ENCODE measurements around the gene TXNDC11. TPM values are rescaled to one million over a fixed set of nuclear protein-coding genes. Genes with fewer than 3 reads are reported as not detected.
A peak's percentile ranks its signal among the peaks of the same experiment; 100 is the strongest.

Gene TXNDC11
- total RNA-seq, 2 experiments from 2014 or later = 111 to 112 TPM

DNA sequence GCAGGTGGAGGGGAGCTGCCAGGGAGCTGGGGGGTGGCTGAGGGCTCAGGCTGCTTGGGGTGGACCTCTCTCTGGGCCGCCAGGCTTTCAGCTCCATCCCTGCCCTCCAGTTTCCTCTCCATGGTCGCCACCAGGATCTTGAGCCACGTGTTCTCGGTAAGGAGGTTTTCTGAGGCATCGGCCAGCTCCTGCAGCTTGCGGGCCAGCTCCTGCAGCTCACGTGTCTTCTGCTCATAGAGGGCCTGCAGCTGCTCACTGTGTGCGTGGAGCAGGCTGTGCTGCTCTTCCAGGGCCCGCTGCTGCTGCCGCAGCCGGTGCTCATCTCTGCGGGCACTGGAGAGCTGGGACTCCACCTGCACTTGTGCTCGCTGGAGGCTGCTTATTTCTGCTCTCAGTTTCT lies 63.4 kb downstream of the TXNDC11 start:
- H3K36me3 ChIP-seq (ENCODE audit: insufficient read depth, low read length) = peaks cover 63% of the 10 kb centered on the region
- CTCF ChIA-PET = interaction anchor here (1.3 kb wide), 1 partner anchor 147 kb away, joined by 3 read pairs; no protein-coding TSS in a partner anchor

GRCh38 chr16:11677959-11678881 lies 64.4 kb downstream of the TXNDC11 start:
- no peaks in the 10 kb centered on the region for H3K9me3 ChIP-seq (ENCODE audit: control insufficient read depth in 1 of 2, insufficient read depth in 1 of 2, low read length in 2 of 2)
- Mint-ChIP-seq H3K4me3 (peak overlapping the region; percentile 11), H3K9me3 (no peaks in the 10 kb centered on the region), H3K27ac (peak overlapping the region; percentile 82), H3K4me1 (ENCODE audit: low read depth) (peaks cover 92% of the 10 kb centered on the region), H3K27me3 (no peaks in the 10 kb centered on the region), H3K36me3 (ENCODE audit: low read depth) (peaks cover 88% of the 10 kb centered on the region)
- no peak for DNase-seq
- H3K36me3 ChIP-seq (ENCODE audit: insufficient read depth, low read length) = peaks cover 59% of the 10 kb centered on the region
- ATAC-seq (ENCODE audit: poor library complexity) = no peak
- intact Hi-C loops (cut with DNase I, micrococcal nuclease) = no loop called here
- ChIA-PET CTCF (interaction anchor here (1.3 kb wide), 1 partner anchor 146 kb away, joined by 3 read pairs; no protein-coding TSS in a partner anchor), POLR2A (interaction anchor here (1.0 to 1.1 kb wide), 3 partner anchors 9 to 64 kb away, joined by 3 to 5 read pairs (median 3); partner anchors contain the start of gene TXNDC11)
- peaks cover 78% of the 10 kb centered on the region for H3K4me1 ChIP-seq (ENCODE audit: insufficient read depth, low read length)
- H3K27ac ChIP-seq (ENCODE audit: low read depth in 1 of 2, low read length in 2 of 2) = peak overlapping the region in 1 of 2 donors; percentile 36
- TF ChIP-seq, protein P1, sequence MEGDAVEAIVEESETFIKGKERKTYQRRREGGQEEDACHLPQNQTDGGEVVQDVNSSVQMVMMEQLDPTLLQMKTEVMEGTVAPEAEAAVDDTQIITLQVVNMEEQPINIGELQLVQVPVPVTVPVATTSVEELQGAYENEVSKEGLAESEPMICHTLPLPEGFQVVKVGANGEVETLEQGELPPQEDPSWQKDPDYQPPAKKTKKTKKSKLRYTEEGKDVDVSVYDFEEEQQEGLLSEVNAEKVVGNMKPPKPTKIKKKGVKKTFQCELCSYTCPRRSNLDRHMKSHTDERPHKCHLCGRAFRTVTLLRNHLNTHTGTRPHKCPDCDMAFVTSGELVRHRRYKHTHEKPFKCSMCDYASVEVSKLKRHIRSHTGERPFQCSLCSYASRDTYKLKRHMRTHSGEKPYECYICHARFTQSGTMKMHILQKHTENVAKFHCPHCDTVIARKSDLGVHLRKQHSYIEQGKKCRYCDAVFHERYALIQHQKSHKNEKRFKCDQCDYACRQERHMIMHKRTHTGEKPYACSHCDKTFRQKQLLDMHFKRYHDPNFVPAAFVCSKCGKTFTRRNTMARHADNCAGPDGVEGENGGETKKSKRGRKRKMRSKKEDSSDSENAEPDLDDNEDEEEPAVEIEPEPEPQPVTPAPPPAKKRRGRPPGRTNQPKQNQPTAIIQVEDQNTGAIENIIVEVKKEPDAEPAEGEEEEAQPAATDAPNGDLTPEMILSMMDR (IDR thresholded peaks at IDR 0.05) = no peak
- no peak overlapping the region for H3K4me3 ChIP-seq (ENCODE audit: low read length)
- H3K27me3 ChIP-seq (ENCODE audit: control insufficient read depth in 1 of 2, insufficient read depth in 2 of 2, low read length in 2 of 2) = no peaks in the 10 kb centered on the region

More for the DNA sequence above, 63.4 kb downstream of the TXNDC11 start:
- H3K27me3 Mint-ChIP-seq = no peaks in the 10 kb centered on the region
- ATAC-seq (ENCODE audit: poor library complexity) (no peak), DNase-seq (no peak)
- no peaks in the 10 kb centered on the region for H3K27me3 ChIP-seq (ENCODE audit: control insufficient read depth in 1 of 2, insufficient read depth in 2 of 2, low read length in 2 of 2)
- H3K4me3 ChIP-seq (ENCODE audit: low read length) = no peak overlapping the region
- no peak overlapping the region for H3K27ac ChIP-seq (ENCODE audit: low read depth in 1 of 2, low read length in 2 of 2)
- TF ChIP-seq, protein P1 (IDR thresholded peaks at IDR 0.05) = no peak
- H3K4me1 Mint-ChIP-seq (ENCODE audit: low read depth) = peaks cover 85% of the 10 kb centered on the region
- POLR2A ChIA-PET = interaction anchor here (1.1 kb wide), 2 partner anchors 10 to 63 kb away, joined by 3 to 5 read pairs; partner anchors contain the start of gene TXNDC11
- peak overlapping the region; percentile 77 for H3K27ac Mint-ChIP-seq
- H3K9me3 Mint-ChIP-seq = no peaks in the 10 kb centered on the region
- peaks cover 71% of the 10 kb centered on the region for H3K4me1 ChIP-seq (ENCODE audit: insufficient read depth, low read length)
- H3K9me3 ChIP-seq (ENCODE audit: control insufficient read depth in 1 of 2, insufficient read depth in 1 of 2, low read length in 2 of 2) = no peaks in the 10 kb centered on the region
- H3K4me3 Mint-ChIP-seq = no peak overlapping the region
- H3K36me3 Mint-ChIP-seq (ENCODE audit: low read depth) = peaks cover 95% of the 10 kb centered on the region
- intact Hi-C loops (cut with DNase I, micrococcal nuclease) = no loop called here

GRCh38 chr16:11677451-11677951 lies 65.2 kb downstream of the TXNDC11 start:
- DNase-seq (no peak), ATAC-seq (ENCODE audit: poor library complexity) (peak; percentile 20)
- intact Hi-C loops (cut with DNase I, micrococcal nuclease) = no loop called here
- ChIA-PET POLR2A (interaction anchor here (1.0 to 1.2 kb wide), 2 partner anchors 34 to 65 kb away, joined by 3 read pairs; partner anchors contain the start of gene TXNDC11), CTCF (no interaction called here)
- TF ChIP-seq, protein P1 (IDR thresholded peaks at IDR 0.05) = no peak
- peak overlapping the region; percentile 82 for H3K27ac Mint-ChIP-seq
- H3K4me1 Mint-ChIP-seq (ENCODE audit: low read depth) = peaks cover 92% of the 10 kb centered on the region
- Histone ChIP-seq H3K4me3 (ENCODE audit: low read length) (no peak overlapping the region), H3K36me3 (ENCODE audit: insufficient read depth, low read length) (peaks cover 51% of the 10 kb centered on the region), H3K27ac (ENCODE audit: low read depth in 1 of 2, low read length in 2 of 2) (peak overlapping the region in 1 of 2 donors; percentile 36), H3K27me3 (ENCODE audit: control insufficient read depth in 1 of 2, insufficient read depth in 2 of 2, low read length in 2 of 2) (no peaks in the 10 kb centered on the region), H3K4me1 (ENCODE audit: insufficient read depth, low read length) (peaks cover 85% of the 10 kb centered on the region), H3K9me3 (ENCODE audit: control insufficient read depth in 1 of 2, insufficient read depth in 1 of 2, low read length in 2 of 2) (no peaks in the 10 kb centered on the region)
- peaks cover 82% of the 10 kb centered on the region for H3K36me3 Mint-ChIP-seq (ENCODE audit: low read depth)
- peak overlapping the region; percentile 11 for H3K4me3 Mint-ChIP-seq
- H3K9me3 Mint-ChIP-seq = no peaks in the 10 kb centered on the region
- no peaks in the 10 kb centered on the region for H3K27me3 Mint-ChIP-seq
